Measurements from ENCODE around the gene COL6A2.
"Not testable (repeated sequence)": the region's sequence is repeated elsewhere in the genome, so short reads cannot be mapped to it uniquely, and the experiment has no call there.

Gene COL6A2

GRCh38 chr21:46094401-46095082, 3.4 kb upstream of the COL6A2 start:
- no peak for DNase-seq (ENCODE audit: low read depth in 2 of 2)

GRCh38 chr21:46095083-46095719, 2.7 kb upstream of the COL6A2 start:
- DNase-seq (ENCODE audit: low read depth in 2 of 2), result no peak

GRCh38 chr21:46095814-46096595, 1.9 kb upstream of the COL6A2 start:
- DNase-seq (ENCODE audit: low read depth in 2 of 2), result no peak

DNA sequence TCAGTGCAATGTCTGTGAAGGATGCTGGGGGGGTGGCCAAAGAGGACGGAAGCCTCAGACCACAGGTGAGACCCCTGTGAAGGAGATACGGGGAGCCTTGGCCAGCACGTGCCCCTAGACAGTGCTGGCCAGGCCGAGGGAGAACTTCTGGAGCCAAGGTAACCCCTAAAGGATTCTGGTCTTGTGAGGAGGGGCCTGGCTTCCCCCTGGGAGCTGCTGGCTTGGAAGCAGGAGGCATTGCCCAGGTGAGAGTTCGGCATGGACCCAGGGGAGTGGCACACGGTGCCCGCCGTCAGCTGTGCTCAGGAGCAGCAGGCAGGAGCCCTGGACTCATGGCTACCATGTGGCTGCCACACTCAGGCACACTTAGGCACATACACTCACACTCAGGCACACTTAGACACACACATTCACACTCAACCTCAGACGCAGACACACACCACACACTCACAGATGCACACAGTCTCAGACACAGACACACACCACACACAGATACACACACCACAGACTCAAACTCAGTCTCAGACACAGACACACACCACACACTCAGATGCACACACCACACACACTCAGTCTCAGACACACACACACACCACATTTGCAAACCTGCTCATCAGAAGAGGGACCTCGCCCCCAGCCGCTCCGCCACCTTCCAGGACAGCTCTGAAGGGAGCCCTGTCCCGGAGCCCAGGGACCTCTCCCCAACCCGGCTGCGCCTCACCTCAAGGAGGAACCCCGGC, 1.1 kb upstream of the COL6A2 start:
- DNase-seq (ENCODE audit: low read depth in 2 of 2), result no peak

GRCh38 chr21:46098303-46099141, 610 bp downstream of the COL6A2 start:
- no peak for DNase-seq (ENCODE audit: low read depth in 2 of 2)

DNA sequence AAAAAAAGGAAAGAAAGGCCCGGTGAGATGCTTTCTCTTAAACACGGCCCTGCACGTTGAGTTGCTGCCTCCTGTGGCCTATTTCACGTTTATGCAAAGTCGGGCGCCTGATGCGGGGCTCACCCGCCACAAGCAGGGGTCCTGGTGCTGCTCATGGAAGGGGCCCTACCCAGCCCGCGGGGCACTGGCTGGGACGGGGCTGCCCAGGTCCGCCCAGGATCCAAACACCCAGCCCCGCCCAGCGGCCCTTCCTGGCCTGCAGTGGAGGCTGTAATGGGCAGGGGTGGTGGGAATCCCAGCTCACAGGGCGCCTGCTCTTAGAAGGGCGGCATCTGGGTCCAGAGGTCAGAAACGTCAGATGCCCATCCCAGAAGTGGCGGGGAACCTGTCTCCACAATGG, 1.6 kb downstream of the COL6A2 start:
- DNase-seq (ENCODE audit: low read depth in 2 of 2), result no peak

DNA sequence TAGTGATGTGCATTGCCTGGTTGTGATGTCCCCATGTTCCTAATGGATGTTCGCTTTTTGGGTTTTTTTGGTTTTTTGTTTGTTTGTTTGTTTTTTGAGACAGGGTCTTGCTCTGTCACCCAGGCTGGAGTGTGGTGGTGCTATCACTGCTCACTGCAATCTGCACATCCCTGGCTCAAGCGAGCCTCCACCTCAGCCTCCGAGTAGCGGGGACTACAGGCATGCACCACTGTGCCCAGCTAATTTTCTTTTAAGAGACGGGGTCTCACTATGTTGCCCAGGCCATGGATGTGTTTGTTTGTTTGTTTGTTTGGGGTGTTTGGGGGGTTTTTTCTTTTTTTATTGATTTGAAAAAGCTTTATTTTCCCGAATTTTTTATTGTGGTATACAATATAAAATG, 2.1 kb downstream of the COL6A2 start:
- no peak for DNase-seq (ENCODE audit: low read depth in 2 of 2)

DNA sequence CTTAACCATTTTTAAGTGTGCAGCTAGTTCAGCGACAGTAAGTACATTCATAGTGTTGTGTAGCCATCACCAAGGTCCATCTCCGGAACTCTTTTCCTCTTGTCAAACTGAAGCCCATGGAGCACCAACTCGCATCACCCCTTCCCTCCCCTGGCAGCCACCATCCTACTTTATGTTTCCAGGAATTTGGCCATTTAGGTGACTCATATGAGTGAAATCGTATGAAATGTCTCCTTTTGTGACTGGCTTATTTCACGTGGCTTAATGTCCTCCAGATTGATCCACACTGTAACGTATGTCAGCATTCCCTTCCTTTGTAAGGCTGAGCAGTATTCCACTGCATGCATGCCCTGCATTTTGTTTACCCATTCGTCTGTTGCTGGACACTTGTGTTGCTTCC, 2.5 kb downstream of the COL6A2 start:
- no peak for DNase-seq (ENCODE audit: low read depth in 2 of 2)

- DNase-seq (ENCODE audit: low read depth in 2 of 2), result no peak
These were observed 3.0 kb downstream of the COL6A2 start for GRCh38 chr21:46100906-46101305.

DNA sequence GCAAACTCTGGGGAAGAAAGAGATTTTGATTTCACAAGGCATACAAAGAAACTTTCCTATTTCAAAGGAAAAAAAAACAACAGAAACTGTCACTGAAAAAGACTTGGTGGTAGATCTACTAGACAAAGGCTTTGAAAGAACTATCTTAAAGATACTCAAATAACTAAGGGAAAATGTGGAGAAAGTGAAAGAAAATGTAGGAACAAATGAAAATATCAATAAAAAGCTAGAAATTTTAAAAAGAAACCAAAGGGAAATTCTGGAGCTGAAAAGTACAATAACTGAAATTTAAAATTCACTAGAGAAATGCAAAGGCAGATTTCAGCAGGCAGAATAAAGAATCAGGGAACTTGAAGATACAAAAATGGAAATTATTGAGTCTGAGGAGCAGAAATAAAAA, 6.2 kb downstream of the COL6A2 start:
- DNase-seq (ENCODE audit: low read depth in 2 of 2), result no peak

DNA sequence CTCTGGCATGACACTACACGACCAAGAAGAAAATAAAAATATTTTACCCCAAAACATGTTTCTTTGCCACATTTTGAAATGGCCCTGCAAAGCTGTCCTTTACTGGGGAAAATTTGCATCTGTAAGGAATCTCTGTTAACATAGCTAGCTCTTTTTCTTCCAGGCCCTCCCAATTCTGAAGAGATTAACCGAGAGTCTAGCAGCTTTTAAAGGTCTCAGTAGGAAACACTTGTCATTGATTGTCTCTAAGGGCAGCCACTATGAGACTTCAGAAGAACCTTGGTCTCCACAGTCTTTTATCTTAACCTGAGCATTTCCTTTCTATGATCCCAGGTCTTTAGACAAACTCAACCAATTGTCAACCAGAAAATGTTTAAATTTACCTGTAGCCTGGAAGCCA, 9.5 kb downstream of the COL6A2 start:
- not testable (repeated sequence) for DNase-seq (ENCODE audit: low read depth in 2 of 2)

GRCh38 chr21:46108827-46109312, 11.0 kb downstream of the COL6A2 start:
- no peak for DNase-seq (ENCODE audit: low read depth in 2 of 2)

DNA sequence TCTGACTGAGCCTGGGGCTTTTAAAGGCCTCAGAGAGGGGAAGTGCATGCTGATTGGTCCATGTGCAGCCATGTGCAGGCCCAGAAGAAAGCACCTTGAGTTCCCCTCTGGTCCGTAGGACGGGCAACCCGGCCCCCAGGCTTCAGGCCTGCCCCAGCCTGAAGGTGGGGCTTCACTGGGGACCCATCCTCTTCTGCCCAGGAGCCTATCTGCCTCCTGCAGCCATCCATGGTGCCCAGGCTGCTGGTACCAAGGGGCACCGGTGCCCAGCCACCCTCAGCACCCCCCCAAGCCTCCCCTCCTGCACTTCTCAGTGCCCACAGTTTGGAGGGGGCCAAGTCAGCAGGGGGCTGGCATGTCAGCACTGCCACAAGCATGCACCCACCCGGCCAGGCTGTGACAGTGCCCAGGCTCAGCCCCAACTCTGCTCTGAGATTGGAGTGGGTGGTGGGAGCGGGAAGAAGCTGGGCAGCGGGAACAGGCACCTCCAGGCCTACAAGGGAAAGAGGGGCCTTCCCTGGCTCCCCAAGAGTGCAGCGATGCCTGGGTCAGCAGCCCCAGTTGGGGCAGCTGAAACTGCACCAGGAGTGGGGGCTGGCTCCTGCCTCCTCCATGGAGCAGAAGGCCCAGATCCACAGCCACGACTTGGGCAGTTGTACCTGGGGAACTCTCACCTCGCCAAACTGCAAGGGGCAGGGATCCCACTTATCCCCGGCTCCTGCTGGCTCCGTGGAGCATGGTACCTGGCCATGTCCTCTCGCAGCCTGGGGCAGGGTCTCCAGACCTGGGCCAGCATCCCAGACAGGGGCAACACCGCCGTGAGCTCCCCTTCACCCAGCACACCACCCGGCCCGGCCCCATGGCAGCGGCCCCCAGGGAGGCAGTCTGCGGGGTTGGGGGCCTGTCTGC, 11.7 kb downstream of the COL6A2 start:
- no peak for DNase-seq (ENCODE audit: low read depth in 2 of 2)

GRCh38 chr21:46110499-46111192, 12.7 kb downstream of the COL6A2 start:
- no peak for DNase-seq (ENCODE audit: low read depth in 2 of 2)

- DNase-seq (ENCODE audit: low read depth in 2 of 2), result no peak
These were observed 13.3 kb downstream of the COL6A2 start for GRCh38 chr21:46111193-46111571.

GRCh38 chr21:46111857-46112724, 14.2 kb downstream of the COL6A2 start:
- DNase-seq (ENCODE audit: low read depth in 2 of 2), result no peak

DNA sequence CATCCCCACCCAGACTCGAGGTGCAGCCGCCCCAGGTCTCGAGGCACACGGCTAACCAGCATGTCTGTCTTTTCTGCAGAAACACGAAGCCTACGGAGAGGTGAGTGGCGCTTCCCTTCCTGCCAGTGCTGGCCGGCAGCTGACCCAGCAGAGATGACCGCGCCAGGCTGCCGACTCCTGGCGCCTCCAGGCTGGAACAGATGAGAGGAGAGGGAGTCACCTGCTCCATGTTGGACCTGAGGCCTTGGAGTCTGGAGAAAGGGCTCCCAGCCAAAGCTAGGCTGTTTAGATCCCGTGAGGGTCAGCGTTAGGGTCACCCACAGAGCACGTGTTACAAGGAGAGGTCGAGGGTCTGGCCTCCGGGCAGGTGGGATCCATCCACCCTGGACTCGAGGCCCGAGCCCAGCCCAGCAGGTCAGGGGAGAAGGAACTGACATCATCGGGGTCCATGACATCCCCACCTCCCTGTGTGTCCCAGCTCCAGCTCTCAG, 14.9 kb downstream of the COL6A2 start:
- DNase-seq (ENCODE audit: low read depth in 2 of 2), result no peak

DNA sequence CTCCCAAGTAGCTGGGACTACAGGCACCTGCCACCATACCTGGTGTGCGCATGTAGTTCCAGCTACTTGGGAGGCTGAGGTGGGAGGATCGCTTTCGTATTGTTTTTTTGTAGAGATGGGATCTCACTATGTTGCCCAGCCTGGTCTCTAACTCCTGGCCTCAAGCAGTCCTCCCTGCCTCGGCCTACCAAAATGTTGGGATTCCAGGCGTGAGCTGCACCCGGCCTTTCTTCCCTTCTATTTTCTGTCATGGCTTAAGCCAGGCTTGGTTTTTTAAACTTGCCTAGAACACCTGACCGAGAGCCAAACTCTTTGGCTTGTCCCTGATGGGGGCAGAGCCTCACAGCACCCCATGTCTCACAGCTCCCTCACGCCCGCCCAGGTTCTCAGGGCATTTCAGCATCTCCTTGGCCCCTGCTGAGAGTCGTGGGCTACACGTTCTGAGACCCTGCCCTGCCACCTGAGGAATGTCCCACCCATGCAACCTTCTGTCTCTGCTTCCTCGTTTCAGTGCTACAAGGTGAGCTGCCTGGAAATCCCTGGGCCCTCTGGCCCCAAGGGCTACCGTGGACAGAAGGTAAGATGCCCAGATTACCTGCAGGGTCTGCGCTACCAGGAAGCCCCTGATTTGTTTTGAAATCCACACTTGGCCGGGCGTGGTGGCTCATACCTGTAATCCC, 15.7 kb downstream of the COL6A2 start:
- no peak for DNase-seq (ENCODE audit: low read depth in 2 of 2)

All from stimulated activated CD4-positive, alpha-beta T cell treated with anti-CD3 and anti-CD28 coated beads, Interleukin-1b, Interleukin-23, amount 100 ng/mL, for 1 hour (primary cell).